AG09309 (cell line): ENCODE data around the gene OSBPL5.

Experiments
- DNase-seq: peaks from one replicate; pipeline ENCODE4 v3.0.0-alpha.2; 2010; ENCODE audit warnings: low read depth
- H3K4me3 ChIP-seq: 2 replicates; pipeline ENCODE4 v1.5.1; 2011; ENCODE audit warnings: mild to moderate bottlenecking, low read depth, low read length, moderate library complexity; ENCODE audit not compliant: control insufficient read depth
- CTCF ChIP-seq: IDR thresholded peaks from 2 replicates; pipeline ENCODE4 v1.5.1; 2011; ENCODE audit warnings: mild to moderate bottlenecking, low read depth, low read length, inconsistent platforms; ENCODE audit not compliant: insufficient read depth, control insufficient read depth; ENCODE audit errors: missing control alignments

Gene OSBPL5

GRCh38 chr11:3087821-3088800 is 77.0 kb downstream of the OSBPL5 start:
- no peak for TF ChIP-seq CTCF
- H3K4me3 ChIP-seq, result no peak overlapping the region
- no peak for DNase-seq

GRCh38 chr11:3087373-3087772 is 77.7 kb downstream of the OSBPL5 start:
- no peak for DNase-seq
- H3K4me3 ChIP-seq, result no peak overlapping the region
- TF ChIP-seq CTCF, result no peak

- no peak for DNase-seq
- no peak for TF ChIP-seq CTCF
- no peak overlapping the region for H3K4me3 ChIP-seq
These were observed 78.4 kb downstream of the OSBPL5 start for GRCh38 chr11:3086671-3087150.

GRCh38 chr11:3086114-3086513 is 79.0 kb downstream of the OSBPL5 start:
- no peak for DNase-seq
- H3K4me3 ChIP-seq, result no peak overlapping the region
- no peak for TF ChIP-seq CTCF

GRCh38 chr11:3085052-3085451 is 80.1 kb downstream of the OSBPL5 start:
- DNase-seq, result no peak
- TF ChIP-seq CTCF, result no peak
- H3K4me3 ChIP-seq, result no peak overlapping the region

- no peak overlapping the region for H3K4me3 ChIP-seq
- DNase-seq, result no peak
- no peak for TF ChIP-seq CTCF
These were observed 81.8 kb downstream of the OSBPL5 start for GRCh38 chr11:3083321-3083720.

GRCh38 chr11:3081386-3081751 is 83.7 kb downstream of the OSBPL5 start:
- no peak overlapping the region for H3K4me3 ChIP-seq
- TF ChIP-seq CTCF, result no peak
- no peak for DNase-seq
